GM21367 (cell line): Measurements from ENCODE around the gene GPR37L1.
"Not testable (repeated sequence)": the region's sequence is repeated elsewhere in the genome, so short reads cannot be mapped to it uniquely, and the experiment has no call there.

Source experiments
- ATAC-seq: cut with Tn5 transposase; IDR thresholded peaks from one replicate; pipeline ENCODE4 v1.9.1; 2021; ENCODE audit not compliant: unreplicated experiment

The GPR37L1 gene

GRCh38 chr1:202133001-202133400 lies 10.3 kb downstream of the GPR37L1 start:
- ATAC-seq = no peak

GRCh38 chr1:202133496-202133895 lies 10.8 kb downstream of the GPR37L1 start:
- no peak for ATAC-seq

GRCh38 chr1:202133989-202134388 lies 11.3 kb downstream of the GPR37L1 start:
- no peak for ATAC-seq

- no peak for ATAC-seq
These were observed 12.0 kb downstream of the GPR37L1 start for GRCh38 chr1:202134645-202135172.

- ATAC-seq = no peak
These were observed 12.6 kb downstream of the GPR37L1 start for GRCh38 chr1:202135221-202135721.

- no peak for ATAC-seq
These were observed 18.1 kb downstream of the GPR37L1 start for GRCh38 chr1:202140833-202141232.

GRCh38 chr1:202141468-202141867 lies 18.8 kb downstream of the GPR37L1 start:
- ATAC-seq = not testable (repeated sequence)

GRCh38 chr1:202143011-202143767 lies 20.5 kb downstream of the GPR37L1 start:
- peak; percentile 34 for ATAC-seq

GRCh38 chr1:202143768-202144401 lies 21.2 kb downstream of the GPR37L1 start:
- ATAC-seq = peak; percentile 36

GRCh38 chr1:202144402-202145067 lies 21.8 kb downstream of the GPR37L1 start, which contains the start of gene ARL8A:
ARL8A (minus strand) TSS chr1:202144737; CDS start chr1:202144572, 165 bp downstream.
- peak; percentile 60 for ATAC-seq

GRCh38 chr1:202145068-202145743 lies 22.5 kb downstream of the GPR37L1 start:
- no peak for ATAC-seq

- ATAC-seq = not testable (repeated sequence)
These were observed 23.0 kb downstream of the GPR37L1 start for GRCh38 chr1:202145744-202146140.

- no peak for ATAC-seq
These were observed 23.6 kb downstream of the GPR37L1 start for GRCh38 chr1:202146279-202146678.

GRCh38 chr1:202146993-202147392 lies 24.3 kb downstream of the GPR37L1 start:
- no peak for ATAC-seq

- no peak for ATAC-seq
These were observed 25.7 kb downstream of the GPR37L1 start for GRCh38 chr1:202148391-202148790.

GRCh38 chr1:202149566-202149965 lies 26.8 kb downstream of the GPR37L1 start:
- ATAC-seq = no peak

- ATAC-seq = no peak
These were observed 27.5 kb downstream of the GPR37L1 start for GRCh38 chr1:202150187-202150586.

- ATAC-seq = no peak
These were observed 27.9 kb downstream of the GPR37L1 start for GRCh38 chr1:202150602-202151001.

- ATAC-seq = no peak
These were observed 28.3 kb downstream of the GPR37L1 start for GRCh38 chr1:202151045-202151444.

- no peak for ATAC-seq
These were observed 29.7 kb downstream of the GPR37L1 start for GRCh38 chr1:202152399-202152798.

GRCh38 chr1:202153284-202153683 lies 30.6 kb downstream of the GPR37L1 start:
- no peak for ATAC-seq
